Ectodermal cell (in vitro differentiated cells): ENCODE measurements around the gene PRKCQ.

Experiments
- H3K27ac ChIP-seq: 2 replicates; pipeline ENCODE4 v1.7.0; 2013; ENCODE audit warnings: mild to moderate bottlenecking, low read depth, low read length; ENCODE audit not compliant: insufficient read depth, poor library complexity, severe bottlenecking
- H3K27me3 ChIP-seq: 2 replicates; pipeline ENCODE4 v1.7.0; 2013; ENCODE audit warnings: mild to moderate bottlenecking, low read length; ENCODE audit not compliant: insufficient read depth, control insufficient read depth, poor library complexity, severe bottlenecking
- H3K36me3 ChIP-seq: one replicate; pipeline ENCODE4 v1.7.0; 2013; ENCODE audit warnings: low read length; ENCODE audit not compliant: control insufficient read depth, insufficient read depth
- H3K4me1 ChIP-seq: one replicate; pipeline ENCODE4 v1.7.0; 2013; ENCODE audit warnings: low read length; ENCODE audit not compliant: control insufficient read depth, insufficient read depth
- H3K4me3 ChIP-seq: 2 replicates; pipeline ENCODE4 v1.7.0; 2013; ENCODE audit warnings: low read depth, low read length, control low read depth; ENCODE audit not compliant: insufficient read depth
- H3K9me3 ChIP-seq: 2 replicates; pipeline ENCODE4 v1.7.0; 2013; ENCODE audit warnings: mild to moderate bottlenecking, low read length, moderate library complexity; ENCODE audit not compliant: control insufficient read depth
- WGBS, 2 experiments: methylation state at CpG; one replicate each; pipeline ENCODE4 v1.1.7; 2013; ENCODE audit warnings: missing lambda C conversion rate in 2 of 2; 5-methylcytosine and 5-hydroxymethylcytosine counted together

Gene PRKCQ

GRCh38 chr10:6610647-6611046 lies 30.6 kb upstream of the PRKCQ start:
- H3K27me3 ChIP-seq = no peaks in the 10 kb centered on the region

GRCh38 chr10:6609625-6610024 lies 29.5 kb upstream of the PRKCQ start:
- Histone ChIP-seq H3K27ac (no peak overlapping the region), H3K9me3 (no peaks in the 10 kb centered on the region), H3K4me3 (no peak overlapping the region), H3K27me3 (no peaks in the 10 kb centered on the region), H3K36me3 (no peaks in the 10 kb centered on the region), H3K4me1 (no peaks in the 10 kb centered on the region)

More at GRCh38 chr10:6610647-6611046, 30.6 kb upstream of the PRKCQ start:
- H3K36me3 ChIP-seq = no peaks in the 10 kb centered on the region
- H3K9me3 ChIP-seq = no peaks in the 10 kb centered on the region
- H3K4me1 ChIP-seq = no peaks in the 10 kb centered on the region
- no peak overlapping the region for H3K4me3 ChIP-seq
- H3K27ac ChIP-seq = no peak overlapping the region

GRCh38 chr10:6607778-6608177 lies 27.7 kb upstream of the PRKCQ start:
- Histone ChIP-seq H3K9me3 (no peaks in the 10 kb centered on the region), H3K27me3 (no peaks in the 10 kb centered on the region)
- WGBS, 2 experiments = 91 to 94% methylated on average over 2 of the region's 2 CpGs

GRCh38 chr10:6607182-6607581 lies 27.1 kb upstream of the PRKCQ start:
- H3K4me1 ChIP-seq = no peaks in the 10 kb centered on the region

More at GRCh38 chr10:6607778-6608177, 27.7 kb upstream of the PRKCQ start:
- Histone ChIP-seq H3K4me1 (no peaks in the 10 kb centered on the region), H3K4me3 (no peak overlapping the region), H3K27ac (no peak overlapping the region), H3K36me3 (no peaks in the 10 kb centered on the region)

GRCh38 chr10:6603142-6604125 lies 23.4 kb upstream of the PRKCQ start:
- H3K27me3 ChIP-seq = no peaks in the 10 kb centered on the region
- WGBS, 2 experiments = 88 to 91% methylated on average over 15 of the region's 15 CpGs
- no peak overlapping the region for H3K4me3 ChIP-seq
- no peaks in the 10 kb centered on the region for H3K4me1 ChIP-seq
- H3K27ac ChIP-seq = no peak overlapping the region
- H3K36me3 ChIP-seq = no peaks in the 10 kb centered on the region
- H3K9me3 ChIP-seq = no peaks in the 10 kb centered on the region

More at GRCh38 chr10:6607182-6607581, 27.1 kb upstream of the PRKCQ start:
- no peaks in the 10 kb centered on the region for H3K9me3 ChIP-seq
- no peak overlapping the region for H3K4me3 ChIP-seq
- no peaks in the 10 kb centered on the region for H3K36me3 ChIP-seq
- WGBS, 2 experiments = 90 to 95% methylated on average over 3 of the region's 3 CpGs
- H3K27ac ChIP-seq = no peak overlapping the region
- no peaks in the 10 kb centered on the region for H3K27me3 ChIP-seq

- no peaks in the 10 kb centered on the region for H3K27me3 ChIP-seq
- WGBS, 2 experiments = 80 to 91% methylated on average over 1 of the region's 1 CpG
Observed at GRCh38 chr10:6602700-6603084, 22.6 kb upstream of the PRKCQ start.

GRCh38 chr10:6602026-6602699 lies 22.1 kb upstream of the PRKCQ start:
- 91 to 92% methylated on average over 2 of the region's 2 CpGs for WGBS, 2 experiments
- no peaks in the 10 kb centered on the region for H3K36me3 ChIP-seq
- no peak overlapping the region for H3K27ac ChIP-seq
- H3K4me3 ChIP-seq = no peak overlapping the region
- no peaks in the 10 kb centered on the region for H3K27me3 ChIP-seq
- no peaks in the 10 kb centered on the region for H3K4me1 ChIP-seq
- no peaks in the 10 kb centered on the region for H3K9me3 ChIP-seq

More at GRCh38 chr10:6602700-6603084, 22.6 kb upstream of the PRKCQ start:
- no peaks in the 10 kb centered on the region for H3K36me3 ChIP-seq
- H3K4me1 ChIP-seq = no peaks in the 10 kb centered on the region
- no peak overlapping the region for H3K27ac ChIP-seq
- no peaks in the 10 kb centered on the region for H3K9me3 ChIP-seq
- H3K4me3 ChIP-seq = no peak overlapping the region

- Histone ChIP-seq H3K27me3 (no peaks in the 10 kb centered on the region), H3K36me3 (no peaks in the 10 kb centered on the region), H3K27ac (no peak overlapping the region), H3K9me3 (no peaks in the 10 kb centered on the region), H3K4me1 (no peaks in the 10 kb centered on the region), H3K4me3 (no peak overlapping the region)
- 93 to 98% methylated on average over 9 of the region's 9 CpGs for WGBS, 2 experiments
Observed at GRCh38 chr10:6601246-6601805, 21.2 kb upstream of the PRKCQ start.

GRCh38 chr10:6600224-6600987 lies 20.3 kb upstream of the PRKCQ start:
- Histone ChIP-seq H3K27me3 (no peaks in the 10 kb centered on the region), H3K36me3 (no peaks in the 10 kb centered on the region), H3K27ac (no peak overlapping the region), H3K9me3 (no peaks in the 10 kb centered on the region), H3K4me3 (no peak overlapping the region), H3K4me1 (no peaks in the 10 kb centered on the region)
- WGBS, 2 experiments = 95 to 98% methylated on average over 7 of the region's 7 CpGs
